ENCODE results near the gene PANX2. TPM values are rescaled to one million over a fixed set of nuclear protein-coding genes. Genes with fewer than 3 reads are reported as not detected.
A peak's percentile ranks its signal among the peaks of the same experiment; 100 is the strongest.

The PANX2 gene
- total and polyA plus RNA-seq, 8 donors, result 0.25 to 1.8 (median 1.1) TPM; not detected in 3

DNA sequence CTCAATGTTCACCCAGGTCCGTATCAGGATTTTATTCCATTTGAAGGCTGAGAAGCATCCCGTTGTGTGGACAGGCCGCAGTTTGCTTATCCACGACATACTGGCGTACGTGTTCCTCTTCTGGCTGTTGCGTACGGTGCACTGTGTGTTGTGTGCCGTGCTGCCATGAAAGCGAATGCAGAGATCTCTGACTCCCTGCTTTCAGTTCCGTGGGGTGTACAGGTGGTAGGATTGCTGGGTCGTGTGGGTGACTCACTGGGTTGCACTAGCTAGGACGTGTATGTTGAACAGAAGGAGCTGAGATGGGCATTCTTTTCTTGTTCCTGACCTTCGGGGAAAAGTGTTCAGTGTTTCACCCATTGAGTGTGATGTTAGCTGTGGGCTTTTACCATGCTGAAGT, 40.6 kb downstream of the PANX2 start:
- H3K9me3 ChIP-seq, result peaks cover 0 to 2% (median 0%) of the 10 kb centered on the region in 4 donors
- intact Hi-C loops (cut with DNase I; ENCODE audit: low total_unique reads), result loop anchor here (5.0 kb wide), 1 partner anchor 59 kb away; no protein-coding TSS in a partner anchor
- no peak overlapping the region for H3K4me3 ChIP-seq
- no peak for DNase-seq
- H3K27ac ChIP-seq, result no peak overlapping the region
- peaks cover 55 to 97% (median 96%) of the 10 kb centered on the region in 4 donors for H3K36me3 ChIP-seq
- H3K27me3 ChIP-seq, result no peaks in the 10 kb centered on the region
- WGBS, 5 donors, result 88 to 91% (median 89%) methylated on average over 14 of the region's 14 CpGs
- TF ChIP-seq POLR2A (IDR thresholded peaks at IDR 0.05) (no peak), POLR2AphosphoS5 (IDR thresholded peaks at IDR 0.05) (no peak), EP300 (IDR thresholded peaks at IDR 0.05) (no peak)
- TF ChIP-seq, protein P1, sequence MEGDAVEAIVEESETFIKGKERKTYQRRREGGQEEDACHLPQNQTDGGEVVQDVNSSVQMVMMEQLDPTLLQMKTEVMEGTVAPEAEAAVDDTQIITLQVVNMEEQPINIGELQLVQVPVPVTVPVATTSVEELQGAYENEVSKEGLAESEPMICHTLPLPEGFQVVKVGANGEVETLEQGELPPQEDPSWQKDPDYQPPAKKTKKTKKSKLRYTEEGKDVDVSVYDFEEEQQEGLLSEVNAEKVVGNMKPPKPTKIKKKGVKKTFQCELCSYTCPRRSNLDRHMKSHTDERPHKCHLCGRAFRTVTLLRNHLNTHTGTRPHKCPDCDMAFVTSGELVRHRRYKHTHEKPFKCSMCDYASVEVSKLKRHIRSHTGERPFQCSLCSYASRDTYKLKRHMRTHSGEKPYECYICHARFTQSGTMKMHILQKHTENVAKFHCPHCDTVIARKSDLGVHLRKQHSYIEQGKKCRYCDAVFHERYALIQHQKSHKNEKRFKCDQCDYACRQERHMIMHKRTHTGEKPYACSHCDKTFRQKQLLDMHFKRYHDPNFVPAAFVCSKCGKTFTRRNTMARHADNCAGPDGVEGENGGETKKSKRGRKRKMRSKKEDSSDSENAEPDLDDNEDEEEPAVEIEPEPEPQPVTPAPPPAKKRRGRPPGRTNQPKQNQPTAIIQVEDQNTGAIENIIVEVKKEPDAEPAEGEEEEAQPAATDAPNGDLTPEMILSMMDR (IDR thresholded peaks at IDR 0.05), result no peak
- peaks cover 0 to 33% (median 20%) of the 10 kb centered on the region in 4 donors for H3K4me1 ChIP-seq

DNA sequence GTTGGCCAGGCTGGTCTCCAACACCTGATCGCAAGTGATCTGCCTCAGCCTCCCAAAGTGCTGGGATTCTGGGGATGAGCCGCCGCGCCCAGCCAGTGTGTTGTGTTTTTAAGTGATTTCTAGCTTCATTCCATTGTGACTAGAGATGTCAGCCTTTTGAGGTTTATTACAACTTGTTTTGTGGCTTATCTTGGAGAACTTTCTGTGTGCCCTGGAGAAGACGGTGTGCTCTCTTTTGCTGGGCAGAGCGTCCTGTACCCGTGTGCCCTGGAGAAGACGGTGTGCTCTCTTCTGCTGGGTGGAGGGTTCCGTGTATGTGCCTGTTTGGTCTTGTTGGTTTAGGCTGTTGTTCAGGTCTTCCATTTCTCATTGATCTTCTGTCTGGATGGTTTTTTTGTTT, 42.7 kb downstream of the PANX2 start:
- Histone ChIP-seq H3K36me3 (peaks cover 69 to 97% (median 96%) of the 10 kb centered on the region in 4 donors), H3K9me3 (peaks cover 0 to 2% (median 0%) of the 10 kb centered on the region in 4 donors), H3K4me1 (peaks cover 0 to 25% (median 12%) of the 10 kb centered on the region in 4 donors), H3K4me3 (no peak overlapping the region), H3K27me3 (no peaks in the 10 kb centered on the region), H3K27ac (no peak overlapping the region)
- 89 to 98% (median 95%) methylated on average over 9 of the region's 9 CpGs for WGBS, 5 donors
- intact Hi-C loops (cut with DNase I; ENCODE audit: low total_unique reads), result loop anchor here (5.0 kb wide), 1 partner anchor 61 kb away; no protein-coding TSS in a partner anchor
- no peak for DNase-seq
- TF ChIP-seq POLR2AphosphoS5 (IDR thresholded peaks at IDR 0.05) (no peak), EP300 (IDR thresholded peaks at IDR 0.05) (no peak), POLR2A (IDR thresholded peaks at IDR 0.05) (no peak)
- TF ChIP-seq, protein P1 (IDR thresholded peaks at IDR 0.05), result no peak

DNA sequence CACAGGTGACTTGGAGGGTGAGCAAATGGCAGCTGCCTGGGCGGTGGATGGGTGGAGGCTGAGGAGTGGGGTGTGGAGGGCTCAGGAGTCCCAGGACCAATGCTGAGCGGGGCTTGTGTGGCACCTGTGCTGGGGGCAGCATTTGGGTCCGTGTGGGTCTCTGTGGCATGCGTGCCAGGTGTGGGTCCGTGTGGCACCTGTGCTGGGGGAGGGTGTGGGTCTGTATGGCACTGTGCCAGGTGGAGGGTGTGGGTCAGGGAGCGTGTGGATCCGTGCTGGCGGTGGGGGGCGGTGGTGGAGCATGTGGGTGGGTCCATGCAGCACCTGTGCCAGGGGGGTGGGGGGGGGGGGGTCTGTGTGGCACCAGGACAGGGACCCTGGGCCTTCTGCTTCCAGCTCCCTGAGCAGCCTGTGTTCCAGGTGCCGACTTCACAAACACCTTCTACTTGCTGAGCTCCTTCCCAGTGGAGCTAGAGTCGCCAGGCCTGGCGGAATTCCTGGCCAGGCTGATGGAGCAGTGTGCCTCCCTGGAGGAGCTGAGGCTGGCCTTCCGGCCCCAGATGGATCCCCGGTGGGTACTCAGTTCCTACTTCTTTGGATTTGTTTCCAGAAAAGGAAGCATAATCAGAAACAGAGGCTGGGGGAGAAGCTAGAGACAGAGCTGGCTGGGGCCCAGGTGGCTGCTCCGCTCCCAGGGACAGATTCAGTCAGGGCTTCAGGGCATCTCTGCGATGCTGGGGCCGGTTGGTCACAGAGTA, 44.9 kb downstream of the PANX2 start:
- peaks cover 0 to 2% (median 0%) of the 10 kb centered on the region in 4 donors for H3K9me3 ChIP-seq
- DNase-seq, result peak in 1 of 2 donors; percentile 28
- H3K4me1 ChIP-seq, result peaks cover 5 to 26% (median 10%) of the 10 kb centered on the region in 4 donors
- H3K36me3 ChIP-seq, result peaks cover 74 to 98% (median 95%) of the 10 kb centered on the region in 4 donors
- no peaks in the 10 kb centered on the region for H3K27me3 ChIP-seq
- no peak overlapping the region for H3K27ac ChIP-seq
- intact Hi-C loops (cut with DNase I; ENCODE audit: low total_unique reads), result no loop called here
- 53 to 86% (median 64%) methylated on average over 13 to 17 of the region's 17 CpGs for WGBS, 5 donors
- no peak overlapping the region for H3K4me3 ChIP-seq
- TF ChIP-seq POLR2AphosphoS5 (IDR thresholded peaks at IDR 0.05), result no peak
- no peak for TF ChIP-seq POLR2A (IDR thresholded peaks at IDR 0.05)
- TF ChIP-seq, protein P1 (IDR thresholded peaks at IDR 0.05), result no peak
- no peak for TF ChIP-seq EP300 (IDR thresholded peaks at IDR 0.05)

DNA sequence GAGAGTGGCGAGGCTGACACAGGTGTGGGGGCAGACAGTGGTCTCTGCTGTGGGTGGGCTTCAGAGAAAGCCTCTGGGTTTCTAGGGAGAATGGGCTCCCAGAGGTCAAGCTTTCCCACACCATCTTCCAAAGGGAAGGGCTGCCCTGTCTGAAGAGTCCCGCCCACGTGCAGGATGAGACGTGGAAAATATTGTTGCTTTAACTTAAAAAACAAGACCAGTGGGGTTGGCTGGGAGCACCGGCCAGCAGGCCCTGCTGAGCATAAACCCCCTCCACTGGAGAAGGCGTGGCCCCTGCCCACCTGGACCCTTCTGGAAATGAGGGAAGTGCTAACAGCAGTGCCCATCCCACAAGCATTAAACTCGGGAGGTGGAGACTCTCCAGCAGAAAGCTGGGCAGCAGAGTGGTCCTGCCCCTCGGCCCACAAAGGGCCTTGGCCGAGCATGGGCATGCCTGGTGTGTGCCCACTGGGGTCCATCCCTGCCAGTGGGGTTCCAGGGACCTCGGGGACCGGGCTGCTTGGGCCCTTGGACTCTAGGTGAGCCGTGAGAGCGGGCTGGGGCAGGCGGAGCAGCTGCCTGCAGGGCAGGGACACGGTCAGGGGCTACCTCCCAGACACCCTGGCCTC, 45.6 kb downstream of the PANX2 start:
- Histone ChIP-seq H3K4me3 (no peak overlapping the region), H3K4me1 (peaks cover 5 to 26% (median 10%) of the 10 kb centered on the region in 4 donors), H3K36me3 (peaks cover 74 to 98% (median 95%) of the 10 kb centered on the region in 4 donors), H3K9me3 (peaks cover 0 to 2% (median 0%) of the 10 kb centered on the region in 4 donors), H3K27ac (no peak overlapping the region), H3K27me3 (no peaks in the 10 kb centered on the region)
- WGBS, 5 donors, result 77 to 91% (median 89%) methylated on average over 8 to 15 of the region's 15 CpGs
- DNase-seq, result no peak
- intact Hi-C loops (cut with DNase I; ENCODE audit: low total_unique reads), result no loop called here
- TF ChIP-seq EP300 (IDR thresholded peaks at IDR 0.05) (no peak), POLR2AphosphoS5 (IDR thresholded peaks at IDR 0.05) (no peak), POLR2A (IDR thresholded peaks at IDR 0.05) (no peak)
- TF ChIP-seq, protein P1 (IDR thresholded peaks at IDR 0.05), result no peak
